Measurements from ENCODE around the gene SLC26A8.

- no peak for TF ChIP-seq CTCF (IDR thresholded peaks at IDR 0.05)
- peak; percentile 50 for TF ChIP-seq POLR2AphosphoS5 (IDR thresholded peaks at IDR 0.05)
Measured at GRCh38 chr6:35919827-35920751, 104.4 kb downstream of the SLC26A8 start.

Data from prostate gland (tissue), 2 donors.